H1 (cell line): ENCODE results near the gene NT5C3B. TPM values are rescaled to one million over a fixed set of nuclear protein-coding genes. Genes with fewer than 3 reads are reported as not detected.

Experiments used
- CTCF ChIA-PET: fragments of 300-600 bp; sonication (Branson Sonifier 250); formaldehyde crosslinking; loops from one replicate; lab custom pipeline; 2021; ENCODE audit not compliant: partially characterized antibody; lab: Charles Lee
- POLR2A ChIA-PET: fragments of 300-600 bp; sonication (Branson Sonifier 250); formaldehyde crosslinking; loops from one replicate; lab custom pipeline; 2021; ENCODE audit warnings: inconsistent platforms; ENCODE audit not compliant: partially characterized antibody; lab: Charles Lee
- DNase-seq, 2 experiments: peaks; one replicate each; pipeline versions ENCODE4 v3.0.0 to v3.0.0-alpha.2; 2010 to 2022; ENCODE audit warnings: low spot score in 2 of 2, low read depth in 1 of 2, mixed read lengths in 1 of 2
- FAIRE-seq: peaks from 2 replicates; lab custom pipeline; 2011; peaks lifted over from hg19 to GRCh38; lab: Jason Lieb, UNC
- H2AFZ ChIP-seq: 2 replicates; pipeline ENCODE4 v1.8.1; 2012; ENCODE audit warnings: low read length, inconsistent platforms
- H2AK5ac ChIP-seq: 2 replicates; pipeline ENCODE4 v1.6.1; 2013; ENCODE audit warnings: low read depth, low read length
- H2BK120ac ChIP-seq: replicated peaks from 2 replicates; pipeline ENCODE3; 2013; ENCODE audit warnings: low read depth, low read length, inconsistent platforms
- H2BK12ac ChIP-seq: 2 replicates; pipeline ENCODE4 v1.6.1; 2013; ENCODE audit warnings: low read depth, low read length
- H2BK15ac ChIP-seq: 2 replicates; pipeline ENCODE4 v1.6.1; 2013; ENCODE audit warnings: low read length
- H2BK20ac ChIP-seq: 2 replicates; pipeline ENCODE4 v1.6.1; 2013; ENCODE audit warnings: low read length
- H2BK5ac ChIP-seq: 2 replicates; pipeline ENCODE4 v1.6.1; 2013; ENCODE audit warnings: low read depth, low read length
- H3K14ac ChIP-seq: 2 replicates; pipeline ENCODE4 v1.6.1; 2013; ENCODE audit warnings: inconsistent platforms; ENCODE audit not compliant: insufficient read length
- H3K18ac ChIP-seq: 2 replicates; pipeline ENCODE4 v1.6.1; 2013; ENCODE audit warnings: low read length; ENCODE audit errors: extremely low read depth
- H3K23ac ChIP-seq: 2 replicates; pipeline ENCODE4 v1.6.1; 2013; ENCODE audit warnings: inconsistent platforms; ENCODE audit not compliant: insufficient read length
- H3K23me2 ChIP-seq: 2 replicates; pipeline ENCODE4 v1.6.1; 2013; ENCODE audit warnings: low read depth, low read length
- H3K27ac ChIP-seq: 2 replicates; pipeline ENCODE4 v1.6.1; 2011; ENCODE audit warnings: low read depth, low read length, inconsistent platforms
- H3K27me3 ChIP-seq, 4 experiments: replicated peaks in 1 of 4; 1 replicate in 1 of 4; 2 replicates in 3 of 4; pipeline versions ENCODE4 v1.6.1 to v1.8.1; 2011 to 2013; ENCODE audit warnings: low read length in 3 of 4, mild to moderate bottlenecking in 3 of 4, inconsistent platforms in 2 of 4, mixed read lengths in 2 of 4, moderate library complexity in 1 of 4; ENCODE audit not compliant: control insufficient read depth in 3 of 4, insufficient read depth in 3 of 4; ENCODE audit errors: extremely low read depth in 1 of 4
- H3K36me3 ChIP-seq, 4 experiments: 2 replicates each; pipeline versions ENCODE4 v1.6.1 to v1.8.1; 2011 to 2013; ENCODE audit warnings: mild to moderate bottlenecking in 4 of 4, low read length in 3 of 4, moderate library complexity in 2 of 4, control low read depth in 1 of 4, inconsistent platforms in 1 of 4; ENCODE audit not compliant: insufficient read depth in 4 of 4, control insufficient read depth in 2 of 4
- H3K4ac ChIP-seq: replicated peaks from 2 replicates; pipeline ENCODE3; 2013; ENCODE audit warnings: low read length, low read depth, mixed read lengths, inconsistent platforms; ENCODE audit not compliant: insufficient read length
- H3K4me1 ChIP-seq, 4 experiments: replicated peaks in 1 of 4; 1 replicate in 1 of 4; 2 replicates in 3 of 4; pipeline versions ENCODE4 v1.6.1 to v1.8.1; 2011 to 2013; ENCODE audit warnings: low read length in 3 of 4, inconsistent platforms in 2 of 4, mixed read lengths in 1 of 4; ENCODE audit not compliant: insufficient read depth in 4 of 4, control insufficient read depth in 3 of 4
- H3K4me2 ChIP-seq, 2 experiments: 2 replicates each; pipeline versions ENCODE4 v1.6.1 to v1.8.1; 2011 to 2013; ENCODE audit warnings: low read depth in 2 of 2, low read length in 2 of 2, control low read depth in 1 of 2, inconsistent platforms in 1 of 2, mild to moderate bottlenecking in 1 of 2; ENCODE audit not compliant: insufficient read depth in 1 of 2
- H3K4me3 ChIP-seq, 4 experiments: fragments of 200-600, 300-600 bp in 1 of 4; sonication (generic), shearing (Covaris generic), sonication (Bioruptor Twin) in 1 of 4; 2 replicates each; pipeline versions ENCODE4 v1.5.1 to v1.8.1; 2011 to 2016; ENCODE audit warnings: low read length in 4 of 4, low read depth in 3 of 4, control low read depth in 2 of 4, inconsistent platforms in 2 of 4, mild to moderate bottlenecking in 2 of 4, mixed read lengths in 1 of 4, moderate library complexity in 1 of 4; ENCODE audit not compliant: insufficient read depth in 2 of 4; ENCODE audit errors: extremely low read depth in 1 of 4
- H3K56ac ChIP-seq: replicated peaks from 2 replicates; pipeline ENCODE3; 2013; ENCODE audit warnings: low read depth, mild to moderate bottlenecking, mixed read lengths, low read length, inconsistent platforms; ENCODE audit not compliant: insufficient read length
- H3K79me1 ChIP-seq: 2 replicates; pipeline ENCODE4 v1.6.1; 2013; ENCODE audit warnings: low read depth, low read length, control low read depth
- H3K79me2 ChIP-seq, 2 experiments: 2 replicates each; pipeline versions ENCODE4 v1.6.1 to v1.8.1; 2012 to 2013; ENCODE audit warnings: low read length in 2 of 2, mild to moderate bottlenecking in 2 of 2, inconsistent platforms in 1 of 2; ENCODE audit not compliant: insufficient read depth in 2 of 2, control insufficient read depth in 1 of 2
- H3K9ac ChIP-seq, 4 experiments: replicated peaks in 1 of 4; 1 replicate in 1 of 4; 2 replicates in 3 of 4; pipeline versions ENCODE4 v1.6.1 to v1.8.1; 2011 to 2013; ENCODE audit warnings: low read depth in 3 of 4, low read length in 3 of 4, control low read depth in 2 of 4, mild to moderate bottlenecking in 2 of 4, moderate library complexity in 2 of 4, inconsistent platforms in 1 of 4; ENCODE audit errors: extremely low read depth in 1 of 4
- H3K9me3 ChIP-seq, 2 experiments: 2 replicates each; pipeline versions ENCODE4 v1.6.1 to v1.8.1; 2012 to 2013; ENCODE audit warnings: mild to moderate bottlenecking in 2 of 2, moderate library complexity in 2 of 2, control low read depth in 1 of 2, inconsistent platforms in 1 of 2, low read depth in 1 of 2, low read length in 1 of 2, mixed read lengths in 1 of 2; ENCODE audit not compliant: insufficient read depth in 2 of 2
- H4K20me1 ChIP-seq, 2 experiments: replicated peaks in 1 of 2; 2 replicates each; pipeline versions ENCODE3 to v1.8.1; 2011 to 2013; ENCODE audit warnings: inconsistent platforms in 2 of 2, low read length in 2 of 2, mild to moderate bottlenecking in 1 of 2; ENCODE audit not compliant: insufficient read depth in 2 of 2, control insufficient read depth in 1 of 2
- H4K5ac ChIP-seq: 2 replicates; pipeline ENCODE4 v1.6.1; 2013; ENCODE audit warnings: low read length, low read depth, mixed read lengths, inconsistent platforms; ENCODE audit not compliant: insufficient read length
- H4K8ac ChIP-seq: 2 replicates; pipeline ENCODE4 v1.8.0; 2013; ENCODE audit warnings: mild to moderate bottlenecking, moderate library complexity, low read length, inconsistent platforms; ENCODE audit not compliant: insufficient read depth; ENCODE audit errors: extremely low read depth
- H4K91ac ChIP-seq: replicated peaks from 2 replicates; pipeline ENCODE3; 2013; ENCODE audit warnings: low read length, mixed read lengths, inconsistent platforms; ENCODE audit not compliant: insufficient read length
- CTCF ChIP-seq, 3 experiments: IDR thresholded peaks; 1 replicate in 2 of 3; 2 replicates in 1 of 3; pipeline versions ENCODE4 v1.5.1 to v1.6.1; 2011; ENCODE audit warnings: low read length in 3 of 3, mild to moderate bottlenecking in 3 of 3, inconsistent platforms in 2 of 3, low read depth in 1 of 3, moderate library complexity in 1 of 3; ENCODE audit not compliant: insufficient read depth in 1 of 3; ENCODE audit errors: control extremely low read depth in 1 of 3
- E2F6 ChIP-seq: IDR thresholded peaks from 2 replicates; pipeline ENCODE4 v1.6.1; 2012; ENCODE audit warnings: inconsistent platforms
- JUND ChIP-seq: IDR thresholded peaks from 2 replicates; pipeline ENCODE4 v1.6.1; 2011; ENCODE audit warnings: mild to moderate bottlenecking, improper control_type of control experiment, low read length
- RAD21 ChIP-seq, 2 experiments: IDR thresholded peaks in 1 of 2; conservative IDR thresholded peaks in 1 of 2; 2 replicates each; pipeline ENCODE4 v1.6.1; 2011; ENCODE audit warnings: low read depth in 2 of 2, low read length in 2 of 2, improper control_type of control experiment in 1 of 2, inconsistent platforms in 1 of 2, mild to moderate bottlenecking in 1 of 2, moderate library complexity in 1 of 2
- SAP30 ChIP-seq: fragments of 300-600 bp; sonication (generic); IDR thresholded peaks from 2 replicates; pipeline ENCODE4 v1.7.1; 2012; ENCODE audit warnings: low read length, moderate library complexity, mild to moderate bottlenecking, inconsistent platforms; ENCODE audit not compliant: insufficient read depth, insufficient replicate concordance
- TEAD4 ChIP-seq: IDR thresholded peaks from 2 replicates; pipeline ENCODE4 v1.6.1; 2012; ENCODE audit warnings: low read depth, low read length, inconsistent platforms, mixed read lengths
- WGBS, 2 experiments: shearing (Covaris generic) in 1 of 2; methylation state at CpG; one replicate each; pipeline versions ENCODE4 v1.1.6 to v1.1.7; 2013 to 2015; ENCODE audit warnings: low lambda C conversion rate in 2 of 2, mixed read lengths in 2 of 2, inconsistent platforms in 1 of 2, low coverage in 1 of 2, missing lambda C conversion rate in 1 of 2; ENCODE audit not compliant: insufficient replicate concordance in 2 of 2, insufficient coverage in 1 of 2, insufficient read length in 1 of 2; ENCODE audit errors: extremely low coverage in 1 of 2, missing lambda C conversion rate in 1 of 2; 5-methylcytosine and 5-hydroxymethylcytosine counted together
- polyA plus RNA-seq, 7 experiments: library from polyadenylated mRNA; depleted of rRNA in 3 of 7; stranded (reverse) in 5 of 7; unstranded in 2 of 7; fragments of >200 nt in 5 of 7; fragments of 200-250 nt in 2 of 7; gene quantifications; 1 replicate in 5 of 7; 2 replicates in 1 of 7; 4 replicates in 1 of 7; pipeline versions ENCODE4 v1.2.1 to v1.2.3, GENCODE V29; 2011 to 2013; ENCODE audit warnings: missing spikeins in 2 of 7, mixed read lengths in 2 of 7
- total RNA-seq: library from RNA; stranded (reverse); fragmentation: NEBNext Ultra II Directional; extraction: Animal tissue kit (Norgen Biotek cat#: 25700); gene quantifications from 2 replicates; pipeline ENCODE4 v1.2.1, GENCODE V29; 2021

Gene NT5C3B
- total and polyA plus RNA-seq, 2 of the 8 experiments (the other 6 are each of a cell fraction or from before 2014, with no cell fraction given), result 68.7 to 94.5 TPM

GRCh38 chr17:41777157-41777573 lies 58.9 kb downstream of the NT5C3B start:
- H3K4me2 ChIP-seq, result no peak overlapping the region
- H4K91ac ChIP-seq, result peak overlapping the region; percentile 72
- CTCF ChIA-PET, result interaction anchor here (0.7 to 6.8 kb wide), 7 partner anchors 9 to 39 kb away, joined by 3 to 55 read pairs (median 6); partner anchors contain the start of gene JUP
- no peaks in the 10 kb centered on the region for H3K9me3 ChIP-seq
- peaks cover 0 to 60% of the 10 kb centered on the region in 2 experiments; a peak in 3 of 4 replicates for H3K79me2 ChIP-seq
- peak overlapping the region; percentile 10 for H2BK5ac ChIP-seq
- peaks cover 6 to 19% of the 10 kb centered on the region in 2 experiments for H4K20me1 ChIP-seq
- peak overlapping the region; percentile 23; the same call in 1 of the 2 replicates for H4K8ac ChIP-seq
- H2BK12ac ChIP-seq, result peak overlapping the region; percentile 88; the same call in 1 of the 2 replicates
- no peaks in the 10 kb centered on the region for H3K36me3 ChIP-seq
- no peak overlapping the region for H2BK120ac ChIP-seq
- no peak overlapping the region for H3K14ac ChIP-seq
- H3K27me3 ChIP-seq, result no peaks in the 10 kb centered on the region
- WGBS, 2 experiments, result 77% methylated on average over 4 of the region's 4 CpGs; no CpG with 5 or more reads in 1 of the 2 experiments
- no peak overlapping the region for H4K5ac ChIP-seq
- peak overlapping the region; percentile 56 for H3K56ac ChIP-seq
- H2AK5ac ChIP-seq, result no peak overlapping the region
- H3K18ac ChIP-seq, result 0 out of 2 replicates have a peak overlapping the region, but pooled peaks have one; percentile 13
- no peak overlapping the region for H3K9ac ChIP-seq
- no peaks in the 10 kb centered on the region for H3K23me2 ChIP-seq
- no peak overlapping the region for H3K4me3 ChIP-seq
- peak overlapping the region; percentile 20 for H3K4ac ChIP-seq
- no peak overlapping the region for H3K23ac ChIP-seq
- peaks cover 0 to 51% (median 29%) of the 10 kb centered on the region in 4 experiments; a peak in 6 of 7 replicates for H3K4me1 ChIP-seq
- 0 out of 2 replicates have a peak overlapping the region, but pooled peaks have one; percentile 75 for H2BK20ac ChIP-seq
- TF ChIP-seq TEAD4 (peak; percentile 90), RAD21 (IDR thresholded peaks at IDR 0.05 in 1 of 2, conservative IDR thresholded peaks at IDR 0.05 in 1 of 2; ENCODE audit: low read depth in 2 of 2, low read length in 2 of 2) (peak in 1 of 2 experiments; percentile 15; a peak in 2 of 4 replicates), JUND (no peak), SAP30 (no peak), CTCF (IDR thresholded peaks at IDR 0.05; ENCODE audit: control extremely low read depth in 1 of 3, insufficient read depth in 1 of 3, low read depth in 1 of 3, low read length in 3 of 3) (peak; percentile 19 to 51 (median 21)), E2F6 (no peak)
- TF ChIP-seq, all 59 proteins: peak for 3
- H3K27ac ChIP-seq, result no peak overlapping the region
- DNase-seq, result peak in 1 of 2 experiments; percentile 56
- no peak overlapping the region for H2BK15ac ChIP-seq
- POLR2A ChIA-PET, result interaction anchor here (0.7 to 7.5 kb wide), 13 partner anchors 8 to 347 kb away, joined by 3 to 83 read pairs (median 4); partner anchors contain the start of genes HAP1, JUP and ODAD4
- FAIRE-seq, result no peak
- H3K79me1 ChIP-seq, result peaks cover 17% of the 10 kb centered on the region
- no peak overlapping the region for H2AFZ ChIP-seq
